Esophagus squamous epithelium (tissue), 5 donors: ENCODE results near the gene LIM2. TPM values are rescaled to one million over a fixed set of nuclear protein-coding genes. Genes with fewer than 3 reads are reported as not detected.

Experiments
- DNase-seq: peaks from one replicate; lab custom pipeline; 2025; lab: John Stamatoyannopoulos, UW
- H3K27ac ChIP-seq, 4 donors: fragments of 200-600 bp; sonication (generic); one replicate each; pipeline ENCODE4 v1.5.1; 2016 to 2019; ENCODE audit warnings: mild to moderate bottlenecking in 1 of 4
- H3K27me3 ChIP-seq, 4 donors: fragments of 200-600 bp; sonication (generic); 1 replicate in 3 of 4; 2 replicates in 1 of 4; pipeline versions ENCODE4 v1.5.1 to v1.6.0; 2017 to 2021; ENCODE audit warnings: antibody characterized with exemption in 1 of 4
- H3K36me3 ChIP-seq, 3 donors: fragments of 200-600 bp; sonication (generic); one replicate each; pipeline ENCODE4 v1.5.1; 2016 to 2019
- H3K4me1 ChIP-seq, 3 donors: fragments of 200-600 bp; sonication (generic); one replicate each; pipeline ENCODE4 v1.5.1; 2017 to 2019
- H3K4me3 ChIP-seq, 4 donors: fragments of 200-600 bp; sonication (generic); 1 replicate in 3 of 4; 2 replicates in 1 of 4; pipeline ENCODE4 v1.5.1; 2016 to 2019; ENCODE audit warnings: mild to moderate bottlenecking in 2 of 4, moderate library complexity in 1 of 4
- H3K9me3 ChIP-seq, 3 donors: fragments of 200-600 bp; sonication (generic); one replicate each; pipeline ENCODE4 v1.5.1; 2016 to 2019
- POLR2A ChIP-seq, 4 donors: fragments of 450-650 bp; IDR thresholded peaks; one replicate each; pipeline ENCODE4 v1.6.1; 2017; ENCODE audit warnings: antibody characterized with exemption in 4 of 4, mild to moderate bottlenecking in 4 of 4, moderate library complexity in 3 of 4
- WGBS, 2 donors: methylation state at CpG; one replicate each; pipeline ENCODE4 v1.1.5; 2018; 5-methylcytosine and 5-hydroxymethylcytosine counted together
- intact Hi-C: fragments of 100-400 bp; cut with DNase I; formaldehyde crosslinking; loops from one replicate; pipeline ENCODE4 v1.15.0; 2022
- total RNA-seq, 4 donors: library from RNA; depleted of rRNA; stranded (reverse); fragments of >200 nt; gene quantifications; one replicate each; pipeline ENCODE4 v1.1.0, GENCODE V29; 2016
- TF ChIP-seq, protein P1 (sequence below), 6 experiments: fragments of 450-650 bp in 4 of 6; fragments of 200-600 bp in 2 of 6; sonication (generic) in 2 of 6; IDR thresholded peaks; one replicate each; pipeline ENCODE4 v1.5.1; 2016 to 2019; ENCODE audit warnings: antibody characterized with exemption in 6 of 6, mild to moderate bottlenecking in 4 of 6, moderate library complexity in 4 of 6
- donor health status: DM: yes; HTN: yes; CAD: no.

The LIM2 gene
- total RNA-seq, 4 donors from 2014 or later = not detected

- 67 to 87% methylated on average over 3 to 4 of the region's 11 CpGs for WGBS, 2 donors
- Histone ChIP-seq H3K4me3 (no peak overlapping the region), H3K27ac (no peak overlapping the region), H3K36me3 (no peaks in the 10 kb centered on the region), H3K27me3 (no peaks in the 10 kb centered on the region), H3K9me3 (no peaks in the 10 kb centered on the region), H3K4me1 (peaks cover 0 to 2% (median 0%) of the 10 kb centered on the region in 3 donors)
- no peak for DNase-seq
- TF ChIP-seq POLR2A (IDR thresholded peaks at IDR 0.05) = no peak
- TF ChIP-seq, protein P1, sequence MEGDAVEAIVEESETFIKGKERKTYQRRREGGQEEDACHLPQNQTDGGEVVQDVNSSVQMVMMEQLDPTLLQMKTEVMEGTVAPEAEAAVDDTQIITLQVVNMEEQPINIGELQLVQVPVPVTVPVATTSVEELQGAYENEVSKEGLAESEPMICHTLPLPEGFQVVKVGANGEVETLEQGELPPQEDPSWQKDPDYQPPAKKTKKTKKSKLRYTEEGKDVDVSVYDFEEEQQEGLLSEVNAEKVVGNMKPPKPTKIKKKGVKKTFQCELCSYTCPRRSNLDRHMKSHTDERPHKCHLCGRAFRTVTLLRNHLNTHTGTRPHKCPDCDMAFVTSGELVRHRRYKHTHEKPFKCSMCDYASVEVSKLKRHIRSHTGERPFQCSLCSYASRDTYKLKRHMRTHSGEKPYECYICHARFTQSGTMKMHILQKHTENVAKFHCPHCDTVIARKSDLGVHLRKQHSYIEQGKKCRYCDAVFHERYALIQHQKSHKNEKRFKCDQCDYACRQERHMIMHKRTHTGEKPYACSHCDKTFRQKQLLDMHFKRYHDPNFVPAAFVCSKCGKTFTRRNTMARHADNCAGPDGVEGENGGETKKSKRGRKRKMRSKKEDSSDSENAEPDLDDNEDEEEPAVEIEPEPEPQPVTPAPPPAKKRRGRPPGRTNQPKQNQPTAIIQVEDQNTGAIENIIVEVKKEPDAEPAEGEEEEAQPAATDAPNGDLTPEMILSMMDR (IDR thresholded peaks at IDR 0.05) = no peak
- intact Hi-C loops = no loop called here
Observed at GRCh38 chr19:51375504-51376221, 12.1 kb downstream of the LIM2 start.

DNA sequence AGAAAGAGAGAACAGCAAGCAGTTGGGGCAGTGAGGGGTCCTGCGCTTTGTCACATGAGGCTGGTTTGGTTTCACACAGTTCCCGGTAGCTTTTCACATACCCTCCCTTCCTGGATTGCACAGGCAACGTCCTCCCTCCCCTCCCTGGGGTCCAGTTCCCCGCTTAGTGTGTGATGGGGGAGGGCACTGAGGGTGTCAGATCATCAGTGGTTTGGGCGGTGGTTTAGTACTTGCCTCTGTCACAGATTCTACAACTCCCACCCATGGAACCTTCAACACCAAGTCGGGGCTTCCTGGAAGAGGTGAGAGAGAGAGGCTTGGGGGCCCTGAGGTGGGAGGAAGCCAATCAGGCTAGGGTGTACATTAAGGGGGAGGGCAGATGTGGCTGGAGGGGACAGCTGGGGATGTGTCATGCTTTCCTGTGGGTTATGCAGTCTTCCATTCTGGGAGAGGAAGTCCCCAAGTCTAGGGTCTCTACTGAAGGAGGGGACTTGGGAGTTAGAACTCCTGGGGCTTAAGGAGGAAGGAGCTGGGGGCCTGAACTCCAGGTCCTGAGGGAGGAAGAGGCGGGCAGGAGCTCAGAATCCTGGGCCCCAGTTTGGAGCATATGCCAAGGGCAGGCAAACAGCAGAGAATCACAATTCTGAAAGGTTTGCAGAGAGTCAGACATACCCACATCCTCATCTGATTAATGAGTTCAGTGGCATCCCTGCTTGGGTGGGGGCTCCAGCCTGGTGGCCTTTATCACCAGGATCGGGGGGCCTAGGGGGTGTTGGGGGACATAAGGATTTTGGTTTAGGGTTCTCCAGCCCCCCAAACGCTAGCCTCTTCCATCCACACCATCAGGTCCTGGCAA, 14.9 kb downstream of the LIM2 start, which contains the start of gene NKG7:
Gene NKG7 (minus strand): TSS at position 6 of the 856 bp plus-strand sequence. CDS start 119 bp downstream, outside the sequence.
- no peak for TF ChIP-seq POLR2A (IDR thresholded peaks at IDR 0.05)
- TF ChIP-seq, protein P1 (IDR thresholded peaks at IDR 0.05) = no peak
- H3K27me3 ChIP-seq = no peaks in the 10 kb centered on the region
- H3K9me3 ChIP-seq = no peaks in the 10 kb centered on the region
- 27 to 42% methylated on average over 5 to 6 of the region's 9 CpGs for WGBS, 2 donors
- no peak for DNase-seq
- peak within 1 kb of the TSS in 1 of 4 donors; percentile 19 for H3K4me3 ChIP-seq
- H3K27ac ChIP-seq = peak within 1 kb of the TSS in 2 of 4 donors; percentile 28 to 44
- no peaks in the 10 kb centered on the region for H3K36me3 ChIP-seq
- H3K4me1 ChIP-seq = peaks cover 4 to 9% (median 7%) of the 10 kb centered on the region in 3 donors
- intact Hi-C loops = no loop called here

GRCh38 chr19:51372021-51372648, 15.6 kb downstream of the LIM2 start:
- Histone ChIP-seq H3K36me3 (no peaks in the 10 kb centered on the region), H3K4me1 (peaks cover 4 to 13% (median 7%) of the 10 kb centered on the region in 3 donors), H3K27ac (peak overlapping the region in 2 of 4 donors; percentile 28 to 44), H3K9me3 (no peaks in the 10 kb centered on the region), H3K4me3 (peak overlapping the region in 1 of 4 donors; percentile 19), H3K27me3 (no peaks in the 10 kb centered on the region)
- WGBS, 2 donors = 78 to 80% methylated on average over 1 to 8 of the region's 18 CpGs
- intact Hi-C loops = no loop called here
- TF ChIP-seq, protein P1 (IDR thresholded peaks at IDR 0.05) = no peak
- TF ChIP-seq POLR2A (IDR thresholded peaks at IDR 0.05) = no peak
- DNase-seq = no peak

- Histone ChIP-seq H3K27ac (peak overlapping the region in 1 of 4 donors; percentile 44), H3K4me1 (peaks cover 4 to 21% (median 7%) of the 10 kb centered on the region in 3 donors), H3K36me3 (no peaks in the 10 kb centered on the region), H3K4me3 (peak overlapping the region in 1 of 4 donors; percentile 19), H3K27me3 (no peaks in the 10 kb centered on the region), H3K9me3 (no peaks in the 10 kb centered on the region)
- intact Hi-C loops = no loop called here
- DNase-seq = no peak
- WGBS, 2 donors = 72 to 81% methylated on average over 6 to 7 of the region's 8 CpGs
- TF ChIP-seq, protein P1 (IDR thresholded peaks at IDR 0.05) = no peak
- no peak for TF ChIP-seq POLR2A (IDR thresholded peaks at IDR 0.05)
Observed at GRCh38 chr19:51371186-51371690, 16.5 kb downstream of the LIM2 start.
